Stomach smooth muscle (tissue), 2 donors: ENCODE results near the gene SMC1B.

Experiments used
- H3K27ac ChIP-seq: one replicate; pipeline ENCODE4 v1.7.0; 2013; ENCODE audit warnings: mild to moderate bottlenecking, low read length, inconsistent platforms
- H3K27me3 ChIP-seq, 2 donors: one replicate each; pipeline ENCODE4 v1.7.0; 2013; ENCODE audit warnings: low read length in 2 of 2; ENCODE audit not compliant: insufficient read depth in 2 of 2, control insufficient read depth in 1 of 2
- H3K36me3 ChIP-seq, 2 donors: one replicate each; pipeline ENCODE4 v1.7.0; 2013; ENCODE audit warnings: low read length in 2 of 2; ENCODE audit not compliant: control insufficient read depth in 2 of 2, insufficient read depth in 2 of 2
- H3K4me1 ChIP-seq: one replicate; pipeline ENCODE4 v1.7.0; 2013; ENCODE audit warnings: low read length; ENCODE audit not compliant: control insufficient read depth, insufficient read depth
- H3K4me3 ChIP-seq, 2 donors: one replicate each; pipeline ENCODE4 v1.7.0; 2013; ENCODE audit warnings: low read length in 2 of 2
- H3K9ac ChIP-seq, 2 donors: one replicate each; pipeline ENCODE4 v1.7.0; 2013; ENCODE audit warnings: low read length in 2 of 2, mild to moderate bottlenecking in 1 of 2
- H3K9me3 ChIP-seq, 2 donors: one replicate each; pipeline ENCODE4 v1.7.0; 2013; ENCODE audit warnings: low read length in 2 of 2; ENCODE audit not compliant: control insufficient read depth in 2 of 2
- donor health status: healthy.
- donor health status: Pancreatic carcinoma.

SMC1B gene, protein sequence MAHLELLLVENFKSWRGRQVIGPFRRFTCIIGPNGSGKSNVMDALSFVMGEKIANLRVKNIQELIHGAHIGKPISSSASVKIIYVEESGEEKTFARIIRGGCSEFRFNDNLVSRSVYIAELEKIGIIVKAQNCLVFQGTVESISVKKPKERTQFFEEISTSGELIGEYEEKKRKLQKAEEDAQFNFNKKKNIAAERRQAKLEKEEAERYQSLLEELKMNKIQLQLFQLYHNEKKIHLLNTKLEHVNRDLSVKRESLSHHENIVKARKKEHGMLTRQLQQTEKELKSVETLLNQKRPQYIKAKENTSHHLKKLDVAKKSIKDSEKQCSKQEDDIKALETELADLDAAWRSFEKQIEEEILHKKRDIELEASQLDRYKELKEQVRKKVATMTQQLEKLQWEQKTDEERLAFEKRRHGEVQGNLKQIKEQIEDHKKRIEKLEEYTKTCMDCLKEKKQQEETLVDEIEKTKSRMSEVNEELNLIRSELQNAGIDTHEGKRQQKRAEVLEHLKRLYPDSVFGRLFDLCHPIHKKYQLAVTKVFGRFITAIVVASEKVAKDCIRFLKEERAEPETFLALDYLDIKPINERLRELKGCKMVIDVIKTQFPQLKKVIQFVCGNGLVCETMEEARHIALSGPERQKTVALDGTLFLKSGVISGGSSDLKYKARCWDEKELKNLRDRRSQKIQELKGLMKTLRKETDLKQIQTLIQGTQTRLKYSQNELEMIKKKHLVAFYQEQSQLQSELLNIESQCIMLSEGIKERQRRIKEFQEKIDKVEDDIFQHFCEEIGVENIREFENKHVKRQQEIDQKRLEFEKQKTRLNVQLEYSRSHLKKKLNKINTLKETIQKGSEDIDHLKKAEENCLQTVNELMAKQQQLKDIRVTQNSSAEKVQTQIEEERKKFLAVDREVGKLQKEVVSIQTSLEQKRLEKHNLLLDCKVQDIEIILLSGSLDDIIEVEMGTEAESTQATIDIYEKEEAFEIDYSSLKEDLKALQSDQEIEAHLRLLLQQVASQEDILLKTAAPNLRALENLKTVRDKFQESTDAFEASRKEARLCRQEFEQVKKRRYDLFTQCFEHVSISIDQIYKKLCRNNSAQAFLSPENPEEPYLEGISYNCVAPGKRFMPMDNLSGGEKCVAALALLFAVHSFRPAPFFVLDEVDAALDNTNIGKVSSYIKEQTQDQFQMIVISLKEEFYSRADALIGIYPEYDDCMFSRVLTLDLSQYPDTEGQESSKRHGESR

DNA sequence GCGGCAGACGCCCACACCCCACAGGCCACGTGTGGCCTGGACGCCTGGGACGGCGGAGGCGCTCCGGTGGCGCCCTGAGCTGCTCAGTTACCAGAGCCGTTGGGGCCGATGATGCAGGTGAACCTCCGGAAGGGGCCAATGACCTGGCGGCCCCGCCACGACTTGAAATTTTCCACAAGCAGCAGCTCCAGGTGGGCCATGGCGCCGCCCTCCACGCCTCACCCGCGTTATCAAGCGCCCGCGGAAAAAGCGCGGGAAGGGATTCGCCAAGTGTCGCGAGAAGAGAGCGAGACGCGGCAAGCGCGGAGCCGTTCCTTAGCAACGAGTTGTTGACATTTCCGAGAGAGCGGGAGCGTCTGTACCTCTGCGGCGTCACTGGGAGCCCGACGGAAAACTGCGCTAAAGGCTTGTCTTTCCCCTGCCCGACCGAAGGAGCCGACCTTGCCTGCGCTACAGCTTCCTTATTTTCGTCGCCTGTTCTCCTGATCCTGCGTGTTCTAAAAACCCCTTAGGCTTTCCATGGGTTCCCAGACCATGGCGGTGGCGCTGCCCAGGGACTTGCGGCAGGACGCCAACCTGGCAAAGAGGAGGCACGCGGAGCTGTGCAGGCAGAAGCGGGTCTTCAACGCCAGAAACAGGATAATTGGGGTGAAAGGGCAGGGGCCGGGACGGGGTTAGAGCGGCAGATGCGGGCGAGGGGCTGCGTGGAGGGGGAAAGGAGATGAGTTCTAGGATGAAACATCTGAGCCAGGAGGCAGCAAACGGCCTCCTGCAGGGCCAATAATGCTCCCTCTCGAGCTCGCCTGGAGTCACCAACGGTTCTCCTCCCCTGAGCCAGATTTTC is at the start of gene SMC1B, which contains the start of gene RIBC2:
Gene SMC1B, minus strand, starts transcription at position 232 of the 844 bp plus-strand sequence. Its CDS starts 32 bp downstream, at position 200.
Gene RIBC2, plus strand, starts transcription at position 326 of the 844 bp plus-strand sequence. Its CDS starts 194 bp downstream, at position 520.
- Histone ChIP-seq H3K4me1 (peaks cover 7% of the 10 kb centered on the region), H3K9me3 (no peaks in the 10 kb centered on the region), H3K9ac (peak within 1 kb of the TSS; percentile 27 to 47), H3K27me3 (peaks cover 2 to 13% of the 10 kb centered on the region in 2 donors), H3K36me3 (no peaks in the 10 kb centered on the region), H3K4me3 (peak within 1 kb of the TSS; percentile 59 to 76), H3K27ac (no peak within 1 kb of the TSS)

DNA sequence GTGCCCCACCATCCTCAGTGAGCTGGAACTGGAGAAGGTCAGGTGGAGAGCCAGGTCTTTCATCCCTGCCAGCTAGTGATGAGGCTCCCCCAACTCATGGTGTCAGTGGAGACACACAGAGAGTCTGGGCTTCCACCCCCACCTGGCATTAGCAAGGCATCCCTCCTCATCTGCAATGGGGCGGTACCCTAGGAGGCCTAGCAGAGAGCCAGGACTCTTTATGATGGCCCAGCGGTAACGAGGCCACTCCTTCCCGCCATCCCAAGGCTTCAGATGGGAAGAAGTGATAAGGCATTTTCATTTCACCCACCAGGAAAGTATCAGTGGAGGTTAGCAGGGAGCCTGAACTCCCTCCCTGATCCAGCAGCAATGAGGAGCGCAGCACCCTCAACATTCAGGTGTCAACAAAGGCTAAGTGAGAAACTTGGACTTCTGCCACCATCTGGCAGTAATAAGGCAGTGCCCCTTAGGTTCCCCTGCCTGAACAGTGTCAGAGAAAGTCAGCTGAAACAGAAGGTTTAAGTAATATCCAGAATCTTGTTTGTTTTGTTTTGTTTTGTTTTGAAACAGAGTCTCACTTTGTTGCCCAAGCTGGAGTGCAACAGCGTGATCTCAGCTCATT is 48.7 kb upstream of the SMC1B start:
- H3K27me3 ChIP-seq: peaks cover 0 to 2% of the 10 kb centered on the region in 2 donors
- no peak overlapping the region for H3K9ac ChIP-seq
- H3K4me3 ChIP-seq: no peak overlapping the region
- H3K36me3 ChIP-seq: no peaks in the 10 kb centered on the region
- no peak overlapping the region for H3K27ac ChIP-seq
- no peaks in the 10 kb centered on the region for H3K9me3 ChIP-seq
- peaks cover 4% of the 10 kb centered on the region for H3K4me1 ChIP-seq

DNA sequence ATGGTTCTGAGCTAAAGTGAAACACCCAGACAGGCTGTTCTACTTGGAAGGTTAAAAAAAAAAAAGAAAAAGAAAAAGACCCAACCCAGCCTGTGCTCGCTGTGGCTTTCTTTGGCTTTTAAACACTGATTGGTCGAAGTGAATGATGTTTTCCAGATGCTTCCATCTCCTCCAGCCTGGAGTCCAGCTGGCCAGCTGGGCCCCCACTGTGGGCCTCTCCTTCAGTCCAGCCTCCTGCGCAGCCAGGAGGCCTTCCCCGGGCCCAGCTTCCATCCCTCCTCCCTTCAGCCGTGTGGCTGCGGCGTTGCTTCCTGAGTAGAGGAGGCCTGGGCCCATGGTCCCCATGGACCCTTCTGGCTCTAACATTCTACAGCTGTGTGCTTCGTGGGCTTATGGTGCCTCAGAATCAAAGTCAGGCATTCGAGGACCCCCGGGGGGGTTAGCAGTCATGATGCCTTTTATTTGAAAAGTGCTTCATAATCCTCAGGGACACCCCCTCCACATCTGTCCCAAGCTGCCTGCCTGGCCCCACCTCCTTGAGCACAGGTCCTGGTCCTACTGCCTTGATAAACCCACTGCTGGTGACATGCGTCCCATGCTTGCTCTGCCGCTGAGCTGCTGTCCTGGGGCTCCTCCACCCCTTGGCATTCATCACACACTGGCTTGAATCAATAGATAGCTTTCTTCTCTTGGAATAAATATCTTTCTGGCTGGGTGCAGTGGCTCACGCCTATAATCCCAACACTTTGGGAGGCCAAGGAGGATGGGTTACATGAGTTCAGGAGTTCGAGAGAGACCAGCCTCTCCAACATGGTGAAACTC is 47.1 kb upstream of the SMC1B start:
- Histone ChIP-seq H3K4me1 (peaks cover 4% of the 10 kb centered on the region), H3K36me3 (no peaks in the 10 kb centered on the region), H3K27me3 (peaks cover 0 to 2% of the 10 kb centered on the region in 2 donors), H3K27ac (peak overlapping the region; percentile 31), H3K9ac (no peak overlapping the region), H3K9me3 (no peaks in the 10 kb centered on the region), H3K4me3 (no peak overlapping the region)

DNA sequence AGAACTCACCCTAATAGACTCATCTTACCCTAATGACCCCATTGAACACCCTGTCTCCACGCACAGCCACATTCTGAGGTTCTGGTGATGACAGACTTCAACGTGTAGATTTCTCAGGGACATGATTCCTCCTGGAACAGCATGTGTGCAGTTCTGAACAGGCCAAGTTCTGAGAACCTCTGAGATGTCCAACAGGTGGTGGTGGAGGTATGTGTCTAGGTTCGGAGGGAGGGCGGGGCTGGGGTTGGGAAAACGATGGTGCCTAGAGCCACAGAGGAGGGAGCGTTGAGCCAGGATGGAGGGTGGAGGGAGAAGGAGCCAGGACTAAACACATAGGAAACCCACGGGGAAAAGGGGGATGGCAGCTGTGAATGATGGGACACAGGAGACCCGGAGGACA is 45.8 kb upstream of the SMC1B start:
- Histone ChIP-seq H3K27me3 (peaks cover 0 to 2% of the 10 kb centered on the region in 2 donors), H3K4me1 (peaks cover 4% of the 10 kb centered on the region), H3K9ac (no peak overlapping the region), H3K36me3 (no peaks in the 10 kb centered on the region), H3K4me3 (no peak overlapping the region), H3K9me3 (no peaks in the 10 kb centered on the region), H3K27ac (peak overlapping the region; percentile 11)

DNA sequence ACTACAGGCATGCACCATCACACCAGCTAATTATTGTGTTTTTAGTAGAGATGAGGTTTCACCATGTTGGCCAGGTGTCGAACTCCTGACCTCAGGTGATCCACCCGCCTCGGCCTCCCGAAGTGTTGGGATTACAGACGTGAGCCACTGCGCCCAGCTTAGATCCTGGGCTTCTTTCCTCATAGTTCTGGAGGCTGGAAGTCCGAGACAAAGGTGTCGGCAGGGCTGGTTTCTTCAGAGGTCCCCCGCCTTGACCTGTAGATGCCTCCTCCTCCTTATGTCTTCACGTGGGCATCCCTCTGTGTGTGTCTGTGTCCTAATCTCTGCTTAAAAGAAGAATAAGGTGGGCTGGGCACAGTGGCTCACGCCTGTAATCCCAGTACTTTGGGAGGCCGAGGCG is 45.1 kb upstream of the SMC1B start:
- Histone ChIP-seq H3K9me3 (no peaks in the 10 kb centered on the region), H3K27me3 (peaks cover 0 to 2% of the 10 kb centered on the region in 2 donors), H3K4me3 (no peak overlapping the region), H3K9ac (no peak overlapping the region), H3K36me3 (no peaks in the 10 kb centered on the region), H3K27ac (no peak overlapping the region), H3K4me1 (peaks cover 4% of the 10 kb centered on the region)

DNA sequence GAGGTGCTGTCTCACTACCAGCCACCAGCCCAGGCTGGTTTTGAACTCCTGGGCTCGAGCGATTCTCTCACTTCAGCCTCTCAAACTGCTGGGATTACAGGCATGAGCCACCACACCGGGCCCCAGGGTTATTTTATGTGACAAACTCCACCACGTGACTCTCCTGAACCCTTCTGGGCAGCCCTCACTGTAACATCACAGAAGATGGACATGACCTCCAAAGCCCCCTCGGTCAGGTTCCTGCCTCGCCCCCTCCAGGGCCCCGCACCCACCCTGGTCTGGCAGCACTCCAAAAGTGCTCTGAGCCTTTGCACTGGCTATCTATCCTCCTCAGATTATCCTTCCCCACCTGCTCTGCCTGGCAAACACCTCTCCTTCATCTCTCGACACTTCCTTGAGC is 43.4 kb upstream of the SMC1B start:
- H3K27me3 ChIP-seq: peaks cover 0 to 2% of the 10 kb centered on the region in 2 donors
- no peaks in the 10 kb centered on the region for H3K9me3 ChIP-seq
- no peak overlapping the region for H3K4me3 ChIP-seq
- no peaks in the 10 kb centered on the region for H3K36me3 ChIP-seq
- peaks cover 11% of the 10 kb centered on the region for H3K4me1 ChIP-seq
- H3K27ac ChIP-seq: no peak overlapping the region
- H3K9ac ChIP-seq: no peak overlapping the region

DNA sequence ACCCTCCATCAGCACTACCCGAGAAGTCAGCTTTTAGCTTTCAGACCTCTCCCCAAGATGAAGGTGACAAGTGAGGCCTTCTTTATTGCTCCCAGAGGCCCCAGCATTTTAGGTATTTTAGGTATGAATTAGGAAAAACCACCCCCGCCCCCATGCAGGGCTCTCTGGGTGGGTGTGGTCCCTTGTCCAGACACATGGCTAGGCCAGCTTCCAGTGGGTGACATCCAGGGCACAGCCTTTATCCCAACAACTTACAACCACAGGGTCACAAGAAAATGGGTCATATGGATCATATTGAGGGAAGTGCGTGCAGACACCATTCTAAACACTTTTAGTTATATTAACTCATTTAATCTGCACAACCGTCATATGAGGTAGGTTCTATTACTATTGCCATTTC is 42.2 kb upstream of the SMC1B start:
- no peak overlapping the region for H3K9ac ChIP-seq
- H3K36me3 ChIP-seq: no peaks in the 10 kb centered on the region
- no peaks in the 10 kb centered on the region for H3K9me3 ChIP-seq
- no peak overlapping the region for H3K4me3 ChIP-seq
- H3K4me1 ChIP-seq: peaks cover 12% of the 10 kb centered on the region
- peaks cover 0 to 2% of the 10 kb centered on the region in 2 donors for H3K27me3 ChIP-seq
- no peak overlapping the region for H3K27ac ChIP-seq

DNA sequence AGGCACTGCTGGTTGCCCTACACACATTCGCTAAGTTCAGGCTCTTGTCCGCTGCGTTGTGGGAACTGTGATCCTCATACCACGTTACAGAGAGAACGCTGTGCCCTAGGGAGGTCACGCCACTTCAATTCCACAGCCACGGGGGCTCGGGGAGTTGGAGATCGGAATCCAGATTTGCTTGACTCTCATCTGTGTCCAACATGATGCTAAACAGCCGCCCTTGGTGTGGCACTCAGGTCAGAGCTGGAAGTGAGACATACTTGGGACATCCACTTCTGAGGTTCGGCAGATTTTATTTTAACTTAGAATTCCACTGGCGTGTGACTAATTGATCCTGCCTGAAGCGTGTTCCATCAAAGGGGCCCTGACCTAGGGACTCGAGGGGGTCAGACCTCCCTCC is 41.8 kb upstream of the SMC1B start:
- Histone ChIP-seq H3K9me3 (no peaks in the 10 kb centered on the region), H3K27me3 (peaks cover 0 to under 1% of the 10 kb centered on the region in 2 donors), H3K4me3 (no peak overlapping the region), H3K4me1 (peaks cover 10% of the 10 kb centered on the region), H3K27ac (no peak overlapping the region), H3K9ac (no peak overlapping the region), H3K36me3 (no peaks in the 10 kb centered on the region)

DNA sequence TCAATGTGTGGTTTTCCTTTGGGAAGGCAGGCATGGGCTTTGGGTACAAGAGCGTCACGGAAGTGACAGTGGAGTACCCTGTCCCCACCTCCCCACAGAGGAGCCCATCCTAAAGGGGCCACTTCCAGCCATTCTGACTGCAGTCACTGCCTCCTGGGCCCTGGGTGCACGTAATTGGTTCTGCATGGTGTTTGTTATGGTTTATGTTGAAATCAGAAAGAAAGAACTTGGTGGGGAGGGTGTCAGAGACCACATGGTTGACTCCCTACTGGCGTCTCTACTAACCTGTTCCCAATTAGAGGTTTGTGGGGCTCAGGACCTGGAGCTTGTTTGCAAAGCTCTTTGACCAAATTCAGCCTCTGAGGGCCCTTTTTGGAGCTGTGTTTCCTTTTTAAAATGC is 40.9 kb upstream of the SMC1B start:
- Histone ChIP-seq H3K27me3 (no peaks in the 10 kb centered on the region), H3K9ac (no peak overlapping the region), H3K27ac (no peak overlapping the region), H3K4me3 (no peak overlapping the region), H3K36me3 (no peaks in the 10 kb centered on the region), H3K9me3 (no peaks in the 10 kb centered on the region), H3K4me1 (peaks cover 10% of the 10 kb centered on the region)
